AG04449 (cell line): ENCODE measurements around the gene GSE1.

ENCODE experiments used
- CTCF ChIA-PET: fragments of 350-600 bp; formaldehyde crosslinking; extraction: SDS; loops from one replicate; lab custom pipeline; 2021; ENCODE audit warnings: antibody characterized with exemption; lab: Yijun Ruan, JAX
- POLR2A ChIA-PET: fragments of 400-600, 350-600 bp; formaldehyde crosslinking; extraction: SDS; loops from one replicate; lab custom pipeline; 2020; ENCODE audit warnings: antibody characterized with exemption, inconsistent platforms; lab: Yijun Ruan, JAX
- DNase-seq: peaks from one replicate; pipeline ENCODE4 v3.0.0-alpha.2; 2010; ENCODE audit warnings: low read depth, low spot score
- H3K4me3 ChIP-seq: 2 replicates; pipeline ENCODE4 v1.5.1; 2011; ENCODE audit warnings: low read depth, mild to moderate bottlenecking, control low read depth, low read length
- CTCF ChIP-seq: IDR thresholded peaks from one replicate; pipeline ENCODE4 v1.5.1; 2011; ENCODE audit warnings: mild to moderate bottlenecking, moderate library complexity, low read length, control low read depth, inconsistent platforms; ENCODE audit not compliant: insufficient read depth; ENCODE audit errors: missing control alignments

The GSE1 gene

GRCh38 chr16:85653290-85653891, 40.3 kb downstream of the GSE1 start:
- no peak overlapping the region for H3K4me3 ChIP-seq
- TF ChIP-seq CTCF, result no peak
- ChIA-PET CTCF (interaction anchor here (0.9 to 1.5 kb wide), 2 partner anchors 232 to 262 kb away, joined by 3 to 4 read pairs; no protein-coding TSS in a partner anchor), POLR2A (no interaction called here)
- DNase-seq, result no peak

- H3K4me3 ChIP-seq, result no peak overlapping the region
- no peak for TF ChIP-seq CTCF
- no peak for DNase-seq
- ChIA-PET CTCF (interaction anchor here (0.9 to 1.5 kb wide), 3 partner anchors 14 to 233 kb away, joined by 3 to 4 read pairs (median 3); no protein-coding TSS in a partner anchor), POLR2A (no interaction called here)
These were observed 41.4 kb downstream of the GSE1 start for GRCh38 chr16:85654251-85655095.

- POLR2A ChIA-PET, result no interaction called here
- no peak for TF ChIP-seq CTCF
- CTCF ChIA-PET, result interaction anchor here (1.0 to 9.4 kb wide), 3 partner anchors 13 to 62 kb away, joined by 3 to 145 read pairs (median 85); no protein-coding TSS in a partner anchor
- H3K4me3 ChIP-seq, result no peak overlapping the region
- no peak for DNase-seq
These were observed 42.4 kb downstream of the GSE1 start for GRCh38 chr16:85655216-85656129.

- CTCF ChIA-PET, result interaction anchor here (9.2 to 9.4 kb wide), 2 partner anchors 21 to 61 kb away, joined by 85 to 145 read pairs; no protein-coding TSS in a partner anchor
- DNase-seq, result no peak
- no peak for TF ChIP-seq CTCF
- POLR2A ChIA-PET, result no interaction called here
- H3K4me3 ChIP-seq, result no peak overlapping the region
These were observed 43.5 kb downstream of the GSE1 start for GRCh38 chr16:85656351-85657266.

GRCh38 chr16:85657267-85657650, 44.1 kb downstream of the GSE1 start:
- POLR2A ChIA-PET, result no interaction called here
- no peak overlapping the region for H3K4me3 ChIP-seq
- no peak for TF ChIP-seq CTCF
- no peak for DNase-seq
- CTCF ChIA-PET, result interaction anchor here (0.8 to 9.4 kb wide), 5 partner anchors 9 to 90 kb away, joined by 4 to 145 read pairs (median 9); no protein-coding TSS in a partner anchor
